Smooth muscle cell (in vitro differentiated cells): ENCODE measurements around the gene WNK4. TPM values are rescaled to one million over a fixed set of nuclear protein-coding genes. Genes with fewer than 3 reads are reported as not detected.
"Not testable (repeated sequence)": the region's sequence is repeated elsewhere in the genome, so short reads cannot be mapped to it uniquely, and the experiment has no call there.

Experiments
- DNase-seq: peaks from one replicate; lab custom pipeline; 2025; ENCODE audit not compliant: unreplicated experiment; lab: John Stamatoyannopoulos, UW
- H2AFZ ChIP-seq: fragments of 200-600 bp; sonication (generic); 2 replicates; pipeline ENCODE4 v1.6.0; 2016; ENCODE audit warnings: antibody characterized with exemption, low read depth, mild to moderate bottlenecking
- H3F3A ChIP-seq: fragments of 200-600 bp; sonication (generic); 2 replicates; pipeline ENCODE4 v1.6.0; 2017; ENCODE audit warnings: antibody characterized with exemption, low read depth
- H3K27ac ChIP-seq: fragments of 200-600 bp; sonication (generic); 2 replicates; pipeline ENCODE4 v1.5.1; 2016; ENCODE audit warnings: low read depth, mild to moderate bottlenecking
- H3K27me3 ChIP-seq: fragments of 200-600 bp; sonication (generic); 2 replicates; pipeline ENCODE4 v1.6.1; 2016; ENCODE audit warnings: low read depth, mild to moderate bottlenecking
- H3K36me3 ChIP-seq: fragments of 200-600 bp; sonication (generic); 2 replicates; pipeline ENCODE4 v1.5.1; 2016; ENCODE audit warnings: low read depth
- H3K4me1 ChIP-seq: fragments of 200-600 bp; sonication (generic); 2 replicates; pipeline ENCODE4 v1.5.1; 2016; ENCODE audit warnings: low read depth
- H3K4me2 ChIP-seq: fragments of 200-600 bp; sonication (generic); 2 replicates; pipeline ENCODE4 v1.6.0; 2016; ENCODE audit warnings: mild to moderate bottlenecking
- H3K4me3 ChIP-seq: fragments of 200-600 bp; sonication (generic); 2 replicates; pipeline ENCODE4 v1.5.1; 2016; ENCODE audit warnings: mild to moderate bottlenecking
- H3K79me2 ChIP-seq: fragments of 200-600 bp; sonication (generic); 2 replicates; pipeline ENCODE4 v1.6.0; 2016; ENCODE audit warnings: low read depth, mild to moderate bottlenecking
- H3K9ac ChIP-seq: fragments of 200-600 bp; sonication (generic); 2 replicates; pipeline ENCODE4 v1.6.0; 2016; ENCODE audit warnings: low read depth
- H3K9me3 ChIP-seq: fragments of 200-600 bp; sonication (generic); replicated peaks from 2 replicates; pipeline ENCODE4 v1.5.1; 2016; ENCODE audit warnings: low read depth
- H4K20me1 ChIP-seq: fragments of 200-600 bp; sonication (generic); 2 replicates; pipeline ENCODE4 v1.6.0; 2016; ENCODE audit warnings: low read depth
- WGBS: methylation state at CpG from one replicate; pipeline ENCODE4 v1.1.7; 2016; ENCODE audit warnings: low lambda C conversion rate; 5-methylcytosine and 5-hydroxymethylcytosine counted together
- polyA plus RNA-seq: library from polyadenylated mRNA; unstranded; fragments of >200 nt; fragmentation: Nextera tagmentation; extraction: Ambion mirVana; gene quantifications from 2 replicates; pipeline ENCODE4 v1.2.1, GENCODE V29; 2016
- total RNA-seq: library from RNA; depleted of rRNA; stranded (reverse); fragments of >200 nt; gene quantifications from 2 replicates; pipeline ENCODE4 v1.2.3, GENCODE V29; 2014
- TF ChIP-seq, protein P1 (sequence below): fragments of 200-600 bp; sonication (generic); IDR thresholded peaks from 2 replicates; pipeline ENCODE4 v1.5.1; 2017; ENCODE audit warnings: borderline replicate concordance, mild to moderate bottlenecking, antibody characterized with exemption; ENCODE audit not compliant: insufficient read depth, poor library complexity, severe bottlenecking

The WNK4 gene
- total and polyA plus RNA-seq, 2 experiments from 2014 or later = 0.49 TPM; not detected in 1

DNA sequence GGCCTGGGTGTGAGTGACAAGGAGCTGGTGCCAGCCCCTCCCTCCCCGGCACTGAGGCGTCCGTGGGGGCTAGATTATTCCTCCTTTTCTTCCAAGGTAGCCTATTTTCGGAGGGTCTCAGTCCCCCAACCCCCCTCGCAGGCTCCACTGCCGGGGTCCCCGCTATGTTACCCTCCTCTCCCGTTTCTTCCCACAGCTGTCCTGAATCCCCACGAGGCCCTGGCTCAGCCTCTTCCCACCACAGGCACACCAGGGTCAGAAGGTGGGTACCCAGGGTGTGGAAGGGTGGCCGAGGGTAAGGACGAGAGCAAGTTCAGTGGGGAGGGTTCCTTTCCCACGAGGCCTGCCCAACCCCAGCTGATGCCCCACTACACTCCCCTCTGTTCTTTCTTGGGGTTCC lies 18.8 kb upstream of the WNK4 start:
- 77% methylated on average over 12 of the region's 12 CpGs for WGBS
- Histone ChIP-seq H3K36me3 (no peaks in the 10 kb centered on the region), H3K4me2 (peak overlapping the region; percentile 94)

DNA sequence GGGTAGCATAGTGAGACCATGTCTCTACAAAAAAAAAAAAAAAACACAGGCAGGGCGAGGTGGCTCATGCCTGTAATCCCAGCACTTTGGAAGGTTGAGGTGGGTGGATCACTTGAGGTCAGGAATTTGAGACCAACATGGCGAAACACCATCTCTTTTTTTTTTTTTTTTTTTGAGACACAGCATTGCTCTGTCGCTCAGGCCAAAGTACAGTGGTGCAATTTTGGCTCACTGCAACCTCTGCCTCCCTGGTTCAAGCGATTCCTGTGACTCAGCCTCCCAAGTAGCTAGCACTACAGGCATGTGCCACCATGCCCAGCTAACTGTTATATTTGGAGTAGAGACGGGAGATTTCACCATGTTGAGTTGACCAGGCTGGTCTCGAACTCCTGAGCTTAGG lies 14.3 kb upstream of the WNK4 start:
- Histone ChIP-seq H3K27me3 (no peaks in the 10 kb centered on the region), H3K4me3 (no peak overlapping the region), H3K4me2 (no peak overlapping the region), H3K36me3 (no peaks in the 10 kb centered on the region), H3F3A (no peaks in the 10 kb centered on the region), H4K20me1 (no peaks in the 10 kb centered on the region), H3K4me1 (no peaks in the 10 kb centered on the region), H3K9ac (no peak overlapping the region), H3K79me2 (no peaks in the 10 kb centered on the region), H3K9me3 (no peaks in the 10 kb centered on the region), H3K27ac (no peak overlapping the region), H2AFZ (no peak overlapping the region)
- 94% methylated on average over 6 of the region's 6 CpGs for WGBS
- DNase-seq = no peak
- TF ChIP-seq, protein P1, sequence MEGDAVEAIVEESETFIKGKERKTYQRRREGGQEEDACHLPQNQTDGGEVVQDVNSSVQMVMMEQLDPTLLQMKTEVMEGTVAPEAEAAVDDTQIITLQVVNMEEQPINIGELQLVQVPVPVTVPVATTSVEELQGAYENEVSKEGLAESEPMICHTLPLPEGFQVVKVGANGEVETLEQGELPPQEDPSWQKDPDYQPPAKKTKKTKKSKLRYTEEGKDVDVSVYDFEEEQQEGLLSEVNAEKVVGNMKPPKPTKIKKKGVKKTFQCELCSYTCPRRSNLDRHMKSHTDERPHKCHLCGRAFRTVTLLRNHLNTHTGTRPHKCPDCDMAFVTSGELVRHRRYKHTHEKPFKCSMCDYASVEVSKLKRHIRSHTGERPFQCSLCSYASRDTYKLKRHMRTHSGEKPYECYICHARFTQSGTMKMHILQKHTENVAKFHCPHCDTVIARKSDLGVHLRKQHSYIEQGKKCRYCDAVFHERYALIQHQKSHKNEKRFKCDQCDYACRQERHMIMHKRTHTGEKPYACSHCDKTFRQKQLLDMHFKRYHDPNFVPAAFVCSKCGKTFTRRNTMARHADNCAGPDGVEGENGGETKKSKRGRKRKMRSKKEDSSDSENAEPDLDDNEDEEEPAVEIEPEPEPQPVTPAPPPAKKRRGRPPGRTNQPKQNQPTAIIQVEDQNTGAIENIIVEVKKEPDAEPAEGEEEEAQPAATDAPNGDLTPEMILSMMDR = no peak

More for the DNA sequence above, 18.8 kb upstream of the WNK4 start:
- no peak for DNase-seq
- no peaks in the 10 kb centered on the region for H3F3A ChIP-seq
- H3K4me1 ChIP-seq = no peaks in the 10 kb centered on the region
- no peaks in the 10 kb centered on the region for H4K20me1 ChIP-seq
- H2AFZ ChIP-seq = peak overlapping the region; percentile 85
- peak overlapping the region; percentile 58 for H3K4me3 ChIP-seq
- peaks cover 8% of the 10 kb centered on the region for H3K27me3 ChIP-seq
- H3K27ac ChIP-seq = no peak overlapping the region
- no peaks in the 10 kb centered on the region for H3K9me3 ChIP-seq
- no peak overlapping the region for H3K9ac ChIP-seq
- TF ChIP-seq, protein P1 = no peak
- H3K79me2 ChIP-seq = no peaks in the 10 kb centered on the region

DNA sequence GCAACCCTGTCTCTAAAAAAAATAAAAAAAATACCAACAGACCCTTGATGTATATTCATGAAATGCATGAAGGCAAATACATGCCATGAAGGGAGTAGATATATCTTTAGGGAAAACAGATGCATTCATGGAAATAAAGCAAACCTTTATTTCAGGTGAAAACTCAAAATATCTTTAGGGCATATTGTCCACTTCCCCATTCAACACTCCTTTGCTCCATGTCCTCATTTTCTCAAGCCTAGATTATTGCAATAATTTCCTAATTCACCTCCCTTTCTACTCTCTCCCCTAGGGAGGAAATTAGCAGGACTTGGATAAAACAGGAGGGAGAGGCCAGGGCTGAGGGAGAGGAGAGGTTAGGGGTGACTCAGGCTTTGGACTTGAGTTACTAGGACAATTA lies 12.9 kb upstream of the WNK4 start:
- TF ChIP-seq, protein P1 = no peak
- DNase-seq = no peak
- Histone ChIP-seq H3K4me1 (no peaks in the 10 kb centered on the region), H3K27me3 (no peaks in the 10 kb centered on the region), H3K9ac (no peak overlapping the region), H3K9me3 (no peaks in the 10 kb centered on the region), H3K27ac (no peak overlapping the region), H2AFZ (no peak overlapping the region), H3F3A (no peaks in the 10 kb centered on the region), H3K4me3 (no peak overlapping the region), H3K79me2 (no peaks in the 10 kb centered on the region), H3K36me3 (no peaks in the 10 kb centered on the region), H3K4me2 (no peak overlapping the region), H4K20me1 (no peaks in the 10 kb centered on the region)

DNA sequence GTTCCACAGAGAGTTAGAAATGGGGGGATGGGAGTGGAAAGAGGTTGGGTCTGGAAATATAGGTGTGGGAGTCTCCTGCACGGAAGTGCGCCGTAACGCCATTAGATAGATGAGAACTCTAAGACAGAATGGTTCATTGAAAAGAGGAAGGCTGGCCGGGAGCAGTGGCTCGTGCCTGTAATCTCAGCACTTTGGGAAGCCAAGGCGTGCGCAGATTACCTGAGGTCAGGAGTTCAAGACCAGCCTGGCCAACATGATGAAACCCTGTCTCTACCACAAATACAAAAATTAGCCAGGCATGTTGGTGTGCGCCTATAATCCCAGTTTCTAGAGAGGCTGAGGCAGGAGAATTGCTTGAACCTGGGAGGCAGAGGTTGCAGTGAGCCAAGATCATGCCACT lies 12.4 kb upstream of the WNK4 start:
- H3K79me2 ChIP-seq, H3K27ac ChIP-seq, H3K9ac ChIP-seq, H3K4me2 ChIP-seq, H4K20me1 ChIP-seq, H3F3A ChIP-seq, H3K9me3 ChIP-seq, DNase-seq, H3K4me1 ChIP-seq, H3K4me3 ChIP-seq, H3K36me3 ChIP-seq, H3K27me3 ChIP-seq, H2AFZ ChIP-seq: not testable (repeated sequence)
- 90% methylated on average over 9 of the region's 9 CpGs for WGBS

DNA sequence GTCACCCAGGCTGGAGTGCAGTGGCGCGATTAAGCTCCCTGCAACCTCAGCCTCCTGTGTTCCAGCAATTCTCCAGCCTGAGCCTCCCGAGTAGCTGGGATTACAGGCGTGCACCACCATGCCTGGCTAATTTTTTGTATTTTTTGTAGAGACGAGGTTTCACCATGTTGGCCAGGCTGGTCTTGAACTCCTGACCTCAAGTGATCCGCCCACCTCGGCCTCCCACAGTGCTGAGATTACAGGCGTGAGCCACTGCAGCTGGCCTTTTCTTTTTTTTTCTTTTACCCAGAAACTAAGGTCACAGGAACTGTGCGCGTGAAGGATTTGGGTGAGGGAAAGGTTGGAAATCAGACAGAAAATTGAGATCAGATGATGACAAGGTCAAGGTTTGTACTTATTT lies 10.4 kb upstream of the WNK4 start:
- DNase-seq = not testable (repeated sequence)

More for the DNA sequence above, 10.4 kb upstream of the WNK4 start:
- H3K79me2 ChIP-seq, H3K27me3 ChIP-seq, H3K9ac ChIP-seq, H3K9me3 ChIP-seq, H4K20me1 ChIP-seq, H3K4me3 ChIP-seq, H2AFZ ChIP-seq, H3K36me3 ChIP-seq, H3K27ac ChIP-seq, H3F3A ChIP-seq, H3K4me2 ChIP-seq: not testable (repeated sequence)
- WGBS = 89% methylated on average over 10 of the region's 10 CpGs
- H3K4me1 ChIP-seq = peaks cover 13% of the 10 kb centered on the region
